Measurements from ENCODE around the gene HDHD2. TPM values are rescaled to one million over a fixed set of nuclear protein-coding genes. Genes with fewer than 3 reads are reported as not detected.
A peak's percentile ranks its signal among the peaks of the same experiment; 100 is the strongest.
"Not testable (repeated sequence)": the region's sequence is repeated elsewhere in the genome, so short reads cannot be mapped to it uniquely, and the experiment has no call there.

Gene HDHD2
- polyA plus RNA-seq (2013, experiment 1 of 2; ENCODE audit: insufficient read length) = 12.4 TPM
- polyA plus RNA-seq (2013, experiment 2 of 2; ENCODE audit: insufficient read length) = 13.5 TPM

GRCh38 chr18:47150029-47150823 lies at the start of gene HDHD2:
HDHD2 (minus strand) TSS chr18:47150500; CDS start chr18:47136439, 14,061 bp downstream.
- peak; percentile 81 for DNase-seq

- not testable (repeated sequence) for DNase-seq
Measured at GRCh38 chr18:47195961-47196360, 45.7 kb upstream of the HDHD2 start.

- no peak for DNase-seq
Measured at GRCh38 chr18:47191961-47192360, 41.7 kb upstream of the HDHD2 start.

GRCh38 chr18:47187721-47188120 lies 37.4 kb upstream of the HDHD2 start:
- no peak for DNase-seq

GRCh38 chr18:47184419-47185050 lies 34.2 kb upstream of the HDHD2 start:
- peak; percentile 6 for DNase-seq

- not testable (repeated sequence) for DNase-seq
Measured at GRCh38 chr18:47182156-47182555, 31.9 kb upstream of the HDHD2 start.

GRCh38 chr18:47180765-47181164 lies 30.5 kb upstream of the HDHD2 start:
- no peak for DNase-seq

GRCh38 chr18:47179520-47179919 lies 29.2 kb upstream of the HDHD2 start:
- no peak for DNase-seq

GRCh38 chr18:47175898-47176575 lies 25.7 kb upstream of the HDHD2 start, which contains the start of gene IER3IP1:
IER3IP1 (minus strand) TSS chr18:47176364; CDS start chr18:47176277, 87 bp downstream.
- DNase-seq = peak; percentile 93

- DNase-seq = peak; percentile 6
Measured at GRCh38 chr18:47175283-47175897, 25.1 kb upstream of the HDHD2 start.

- no peak for DNase-seq
Measured at GRCh38 chr18:47174545-47175116, 24.3 kb upstream of the HDHD2 start.

- no peak for DNase-seq
Measured at GRCh38 chr18:47172476-47172875, 22.2 kb upstream of the HDHD2 start.

GRCh38 chr18:47168913-47169312 lies 18.6 kb upstream of the HDHD2 start:
- DNase-seq = no peak

GRCh38 chr18:47168509-47168908 lies 18.2 kb upstream of the HDHD2 start:
- no peak for DNase-seq

GRCh38 chr18:47166294-47166693 lies 16.0 kb upstream of the HDHD2 start:
- no peak for DNase-seq

GRCh38 chr18:47163241-47163640 lies 12.9 kb upstream of the HDHD2 start:
- peak; percentile 56 for DNase-seq

- no peak for DNase-seq
Measured at GRCh38 chr18:47160256-47160655, 10.0 kb upstream of the HDHD2 start.

- DNase-seq = peak; percentile 38
Measured at GRCh38 chr18:47158404-47158803, 8.1 kb upstream of the HDHD2 start.

- no peak for DNase-seq
Measured at GRCh38 chr18:47151439-47151838, 1.1 kb upstream of the HDHD2 start.

GRCh38 chr18:47150824-47151366 lies 595 bp upstream of the HDHD2 start:
- no peak for DNase-seq

- no peak for DNase-seq
Measured at GRCh38 chr18:47149457-47150028, 757 bp downstream of the HDHD2 start.

- no peak for DNase-seq
Measured at GRCh38 chr18:47146206-47146605, 4.1 kb downstream of the HDHD2 start.
